ENCODE measurements around the gene TPM4. TPM values are rescaled to one million over a fixed set of nuclear protein-coding genes. Genes with fewer than 3 reads are reported as not detected.

TPM4 gene
- total RNA-seq, 1 donor from 2014 or later = 386 TPM

DNA sequence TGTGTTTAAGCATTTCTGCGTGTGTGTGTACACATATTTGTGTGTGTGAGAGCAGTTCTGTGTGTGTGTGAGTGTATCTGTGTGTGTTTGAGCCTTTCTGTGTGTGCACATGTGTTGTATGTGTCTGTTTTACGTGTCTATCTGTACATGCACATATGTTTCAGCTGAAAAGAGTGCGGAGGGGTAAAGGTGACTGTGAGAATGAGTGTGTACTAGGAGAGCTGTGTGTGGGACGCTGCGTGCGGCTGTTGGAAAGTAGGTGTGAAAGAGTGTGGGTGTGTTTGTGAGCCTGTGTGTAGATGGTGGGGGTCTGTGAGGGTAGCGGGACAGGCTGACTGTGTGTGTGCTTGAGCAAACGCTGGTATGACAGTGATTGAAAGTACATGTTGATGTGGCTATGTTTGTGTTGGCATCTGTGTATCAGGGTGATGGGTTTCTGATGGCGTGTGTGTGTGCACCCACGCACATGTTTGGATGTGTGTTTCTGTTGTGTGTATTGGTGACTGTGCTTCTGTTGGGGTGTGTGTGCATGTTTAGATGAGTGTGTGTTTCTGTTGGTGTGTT lies 7.5 kb upstream of the TPM4 start:
- peak overlapping the region; percentile 50 for H3K4me3 ChIP-seq
- peaks cover 38% of the 10 kb centered on the region for H3K4me1 ChIP-seq
- ATAC-seq (no peak), DNase-seq (no peak)
- H3K27ac ChIP-seq = peak overlapping the region; percentile 24
- no peaks in the 10 kb centered on the region for H3K27me3 ChIP-seq
- no peaks in the 10 kb centered on the region for H3K9me3 ChIP-seq
- H3K36me3 ChIP-seq = no peaks in the 10 kb centered on the region
- TF ChIP-seq, protein P1, sequence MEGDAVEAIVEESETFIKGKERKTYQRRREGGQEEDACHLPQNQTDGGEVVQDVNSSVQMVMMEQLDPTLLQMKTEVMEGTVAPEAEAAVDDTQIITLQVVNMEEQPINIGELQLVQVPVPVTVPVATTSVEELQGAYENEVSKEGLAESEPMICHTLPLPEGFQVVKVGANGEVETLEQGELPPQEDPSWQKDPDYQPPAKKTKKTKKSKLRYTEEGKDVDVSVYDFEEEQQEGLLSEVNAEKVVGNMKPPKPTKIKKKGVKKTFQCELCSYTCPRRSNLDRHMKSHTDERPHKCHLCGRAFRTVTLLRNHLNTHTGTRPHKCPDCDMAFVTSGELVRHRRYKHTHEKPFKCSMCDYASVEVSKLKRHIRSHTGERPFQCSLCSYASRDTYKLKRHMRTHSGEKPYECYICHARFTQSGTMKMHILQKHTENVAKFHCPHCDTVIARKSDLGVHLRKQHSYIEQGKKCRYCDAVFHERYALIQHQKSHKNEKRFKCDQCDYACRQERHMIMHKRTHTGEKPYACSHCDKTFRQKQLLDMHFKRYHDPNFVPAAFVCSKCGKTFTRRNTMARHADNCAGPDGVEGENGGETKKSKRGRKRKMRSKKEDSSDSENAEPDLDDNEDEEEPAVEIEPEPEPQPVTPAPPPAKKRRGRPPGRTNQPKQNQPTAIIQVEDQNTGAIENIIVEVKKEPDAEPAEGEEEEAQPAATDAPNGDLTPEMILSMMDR (IDR thresholded peaks at IDR 0.05) = no peak
- intact Hi-C loops (cut with DNase I) = no loop called here

DNA sequence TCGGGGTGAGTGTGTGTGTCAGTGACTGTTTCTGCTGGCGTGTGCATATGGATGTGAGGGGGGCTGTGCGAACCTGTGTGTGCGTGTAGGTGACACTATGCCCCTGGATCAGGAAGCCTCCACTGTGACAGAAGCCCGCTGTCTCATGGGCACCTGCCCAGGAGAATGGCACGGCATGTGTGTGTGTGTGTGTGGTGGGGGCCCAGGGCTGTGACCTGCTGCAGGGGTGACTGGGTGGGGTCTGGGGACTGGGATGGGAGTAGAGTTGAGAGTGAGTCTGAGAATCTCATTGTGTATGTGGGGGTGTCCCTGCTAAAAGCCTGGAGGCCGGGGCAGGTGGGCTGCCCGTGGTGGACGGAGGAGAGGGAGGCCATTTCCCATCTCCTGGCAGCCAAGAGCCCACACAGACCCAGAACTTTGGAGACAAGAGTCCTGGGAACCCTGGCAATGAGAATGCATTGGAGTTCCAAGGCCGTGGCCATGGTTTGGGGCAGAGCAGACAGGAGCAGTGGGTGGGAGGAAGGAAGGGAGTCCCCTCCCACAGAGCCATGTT lies 6.4 kb upstream of the TPM4 start:
- no peaks in the 10 kb centered on the region for H3K36me3 ChIP-seq
- peak; percentile 57 for DNase-seq
- H3K27ac ChIP-seq = peak overlapping the region; percentile 91
- H3K9me3 ChIP-seq = no peaks in the 10 kb centered on the region
- intact Hi-C loops (cut with DNase I) = no loop called here
- peak overlapping the region; percentile 23 for H3K4me3 ChIP-seq
- TF ChIP-seq, protein P1 (IDR thresholded peaks at IDR 0.05) = no peak
- H3K4me1 ChIP-seq = peaks cover 38% of the 10 kb centered on the region
- H3K27me3 ChIP-seq = no peaks in the 10 kb centered on the region
- no peak for ATAC-seq

DNA sequence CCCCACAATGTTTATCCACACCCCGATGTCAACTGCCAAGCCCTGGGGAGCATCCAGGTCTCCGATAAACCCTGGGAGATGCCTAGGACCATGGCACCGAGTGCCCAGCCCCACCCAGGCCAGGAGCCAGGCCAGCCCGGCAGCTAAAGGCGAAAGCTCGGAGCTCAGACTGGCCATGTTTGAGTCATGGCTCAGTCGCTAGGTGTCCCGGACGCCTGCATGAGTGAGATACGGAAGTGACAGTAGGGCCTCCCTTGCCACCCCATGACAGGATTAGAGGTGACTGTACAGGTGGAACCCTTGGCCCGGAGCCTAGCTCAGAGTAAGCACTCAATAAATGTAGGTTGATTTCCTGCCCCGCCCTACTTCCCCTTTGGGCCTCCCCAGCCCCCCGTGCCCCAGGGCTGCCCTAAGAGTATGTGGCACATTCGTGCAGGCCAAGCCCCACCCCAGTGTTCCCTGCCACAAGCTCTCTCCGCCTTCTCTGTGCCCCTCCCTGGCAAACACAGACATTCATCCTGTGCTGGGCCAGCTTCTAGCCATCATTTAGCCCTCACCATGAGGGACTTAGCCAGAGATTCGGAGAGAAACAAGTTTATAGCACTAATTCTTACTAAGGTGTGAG lies 5.8 kb upstream of the TPM4 start:
- Histone ChIP-seq H3K36me3 (no peaks in the 10 kb centered on the region), H3K27ac (peak overlapping the region; percentile 91), H3K9me3 (no peaks in the 10 kb centered on the region), H3K27me3 (no peaks in the 10 kb centered on the region), H3K4me1 (peaks cover 38% of the 10 kb centered on the region), H3K4me3 (peak overlapping the region; percentile 23)
- ATAC-seq (peak; percentile 83), DNase-seq (peak; percentile 91)
- intact Hi-C loops (cut with DNase I) = no loop called here
- TF ChIP-seq, protein P1 (IDR thresholded peaks at IDR 0.05) = no peak

DNA sequence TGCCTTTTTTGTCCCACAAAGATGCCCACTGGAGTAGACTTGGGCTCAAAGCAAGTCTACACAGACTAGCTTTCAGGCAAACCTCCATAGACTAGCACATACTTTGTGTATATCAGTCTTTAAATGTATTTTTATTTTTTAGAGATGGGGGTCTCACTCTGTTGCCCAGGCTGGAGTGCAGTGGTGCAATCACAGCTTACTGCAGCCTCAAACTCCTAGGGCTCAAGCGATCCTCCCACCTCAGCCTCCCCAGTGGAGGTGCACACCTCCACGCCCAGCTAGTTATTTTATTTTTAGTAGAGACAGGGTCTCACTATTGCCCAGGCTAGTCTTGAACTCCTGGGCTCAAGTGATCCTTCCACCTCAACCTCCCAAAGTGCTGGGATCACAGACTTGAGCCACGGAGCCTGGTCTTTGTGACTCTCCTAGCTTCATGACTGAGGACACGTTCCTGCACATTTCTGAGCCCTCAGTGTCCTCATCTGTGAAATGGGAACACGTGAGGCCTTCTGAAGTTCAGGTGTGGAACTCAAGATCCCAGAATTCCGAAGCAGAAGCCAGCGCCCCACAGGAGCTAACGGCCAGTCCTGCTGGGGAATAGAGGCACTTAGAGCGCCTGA lies 5.1 kb upstream of the TPM4 start:
- no peak for ATAC-seq

DNA sequence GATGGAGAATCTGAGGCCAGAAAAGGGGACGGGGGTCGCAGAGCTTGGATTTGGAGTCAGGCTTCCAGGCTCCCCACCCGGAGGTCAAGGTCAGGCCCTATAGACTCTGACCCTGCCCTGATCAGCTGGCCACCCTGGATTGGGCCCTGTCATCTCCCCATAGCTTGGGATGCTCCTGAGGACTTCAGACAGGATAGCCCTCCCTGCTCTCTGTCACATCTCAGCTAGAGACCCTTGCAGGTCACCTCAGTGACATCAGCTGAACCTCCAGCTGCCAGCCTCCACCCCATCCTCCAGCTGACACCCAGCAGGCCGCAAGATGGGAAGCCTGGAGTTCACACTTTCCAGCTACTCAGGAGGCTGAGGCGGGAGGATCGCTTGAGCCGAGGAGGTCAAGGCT lies 2.8 kb upstream of the TPM4 start:
- H3K27me3 ChIP-seq = no peaks in the 10 kb centered on the region
- peaks cover 37% of the 10 kb centered on the region for H3K4me1 ChIP-seq
- no peak for ATAC-seq
- no peaks in the 10 kb centered on the region for H3K9me3 ChIP-seq
- DNase-seq = peak; percentile 52
- H3K4me3 ChIP-seq = no peak overlapping the region
- no peaks in the 10 kb centered on the region for H3K36me3 ChIP-seq
- intact Hi-C loops (cut with DNase I) = no loop called here
- no peak overlapping the region for H3K27ac ChIP-seq
- TF ChIP-seq, protein P1 (IDR thresholded peaks at IDR 0.05) = no peak

More for the DNA sequence above, 5.1 kb upstream of the TPM4 start:
- TF ChIP-seq, protein P1 (IDR thresholded peaks at IDR 0.05) = no peak
- intact Hi-C loops (cut with DNase I) = no loop called here
- Histone ChIP-seq H3K4me1 (peaks cover 37% of the 10 kb centered on the region), H3K36me3 (no peaks in the 10 kb centered on the region), H3K4me3 (no peak overlapping the region), H3K27me3 (no peaks in the 10 kb centered on the region), H3K27ac (peak overlapping the region; percentile 91), H3K9me3 (no peaks in the 10 kb centered on the region)
- DNase-seq = peak; percentile 12

Data from upper lobe of right lung (tissue), 1 donor.